GM21529 (cell line): ENCODE results near the gene PDE4D.

Source experiments
- ATAC-seq: cut with Tn5 transposase; IDR thresholded peaks from one replicate; pipeline ENCODE4 v1.9.1; 2021; ENCODE audit not compliant: unreplicated experiment

Gene PDE4D

GRCh38 chr5:59164041-59164830 lies 729.3 kb downstream of the PDE4D start:
- no peak for ATAC-seq

GRCh38 chr5:59161221-59162105 lies 732.1 kb downstream of the PDE4D start:
- no peak for ATAC-seq

- ATAC-seq = no peak
Observed at GRCh38 chr5:59158637-59159391, 734.7 kb downstream of the PDE4D start.

- ATAC-seq = no peak
Observed at GRCh38 chr5:59158165-59158564, 735.4 kb downstream of the PDE4D start.

GRCh38 chr5:59157068-59157467 lies 736.5 kb downstream of the PDE4D start:
- ATAC-seq = no peak

GRCh38 chr5:59152701-59153245 lies 740.8 kb downstream of the PDE4D start:
- peak; percentile 56 for ATAC-seq

GRCh38 chr5:59151162-59151889 lies 742.2 kb downstream of the PDE4D start:
- ATAC-seq = no peak

- ATAC-seq = no peak
Observed at GRCh38 chr5:59149827-59150226, 743.7 kb downstream of the PDE4D start.

- ATAC-seq = no peak
Observed at GRCh38 chr5:59149271-59149670, 744.3 kb downstream of the PDE4D start.

GRCh38 chr5:59146729-59147128 lies 746.8 kb downstream of the PDE4D start:
- ATAC-seq = no peak

GRCh38 chr5:59143926-59144333 lies 749.6 kb downstream of the PDE4D start:
- peak; percentile 95 for ATAC-seq

- ATAC-seq = no peak
Observed at GRCh38 chr5:59142927-59143326, 750.6 kb downstream of the PDE4D start.

- no peak for ATAC-seq
Observed at GRCh38 chr5:59142138-59142537, 751.4 kb downstream of the PDE4D start.

GRCh38 chr5:59140133-59140532 lies 753.4 kb downstream of the PDE4D start:
- no peak for ATAC-seq

GRCh38 chr5:59139695-59140094 lies 753.8 kb downstream of the PDE4D start:
- peak; percentile 44 for ATAC-seq

GRCh38 chr5:59138509-59138908 lies 755.0 kb downstream of the PDE4D start:
- ATAC-seq = no peak

GRCh38 chr5:59137846-59138245 lies 755.7 kb downstream of the PDE4D start:
- no peak for ATAC-seq

- no peak for ATAC-seq
Observed at GRCh38 chr5:59136549-59136948, 757.0 kb downstream of the PDE4D start.

- ATAC-seq = no peak
Observed at GRCh38 chr5:59134471-59135163, 758.9 kb downstream of the PDE4D start.

GRCh38 chr5:59133764-59134261 lies 759.7 kb downstream of the PDE4D start:
- no peak for ATAC-seq
